Endothelial cell (in vitro differentiated cells): Measurements from ENCODE around the gene DPM2. TPM values are rescaled to one million over a fixed set of nuclear protein-coding genes. Genes with fewer than 3 reads are reported as not detected.

Source experiments
- DNase-seq: peaks from one replicate; pipeline ENCODE4 v3.0.0; 2021; ENCODE audit warnings: low spot score
- H3K27ac Mint-ChIP-seq: one replicate; pipeline ENCODE4 v1.8.0; 2021; ENCODE audit warnings: mixed read lengths, inconsistent platforms; ENCODE audit not compliant: unreplicated experiment
- H3K27me3 Mint-ChIP-seq: one replicate; pipeline ENCODE4 v1.8.0; 2021; ENCODE audit warnings: mild to moderate bottlenecking, moderate library complexity, mixed read lengths, inconsistent platforms; ENCODE audit not compliant: unreplicated experiment
- H3K36me3 Mint-ChIP-seq: one replicate; pipeline ENCODE4 v1.8.0; 2021; ENCODE audit warnings: mild to moderate bottlenecking, low read depth, mixed read lengths, inconsistent platforms; ENCODE audit not compliant: unreplicated experiment
- H3K4me1 Mint-ChIP-seq: one replicate; pipeline ENCODE4 v1.8.0; 2021; ENCODE audit warnings: mild to moderate bottlenecking, mixed read lengths, inconsistent platforms; ENCODE audit not compliant: unreplicated experiment
- H3K4me3 Mint-ChIP-seq: one replicate; pipeline ENCODE4 v1.8.0; 2021; ENCODE audit warnings: mild to moderate bottlenecking, mixed read lengths, inconsistent platforms; ENCODE audit not compliant: unreplicated experiment
- H3K9me3 Mint-ChIP-seq: one replicate; pipeline ENCODE4 v1.8.0; 2021; ENCODE audit warnings: mixed read lengths, inconsistent platforms; ENCODE audit not compliant: unreplicated experiment
- CTCF ChIP-seq: fragments of 200-600 bp; sonication (generic); IDR thresholded peaks from one replicate; pipeline ENCODE4 v1.5.0; 2021; ENCODE audit warnings: antibody characterized with exemption; ENCODE audit not compliant: unreplicated experiment
- total RNA-seq: library from RNA; stranded (reverse); fragmentation: NEBNext Ultra II Directional; extraction: Animal tissue kit (Norgen Biotek cat#: 25700); gene quantifications from one replicate; pipeline ENCODE4 v1.2.1, GENCODE V29; 2021; ENCODE audit not compliant: unreplicated experiment

DPM2 gene
- total RNA-seq, 1 donor from 2014 or later = 31.5 TPM

GRCh38 chr9:127941062-127941960 lies 3.7 kb upstream of the DPM2 start:
- peaks cover 15% of the 10 kb centered on the region for H3K4me1 Mint-ChIP-seq
- TF ChIP-seq CTCF = no peak
- H3K27me3 Mint-ChIP-seq = peaks cover 16% of the 10 kb centered on the region
- DNase-seq = no peak
- peak overlapping the region; percentile 65 for H3K4me3 Mint-ChIP-seq
- H3K27ac Mint-ChIP-seq = no peak overlapping the region
- no peaks in the 10 kb centered on the region for H3K36me3 Mint-ChIP-seq
- no peaks in the 10 kb centered on the region for H3K9me3 Mint-ChIP-seq

GRCh38 chr9:127940593-127940992 lies 2.9 kb upstream of the DPM2 start:
- Mint-ChIP-seq H3K4me1 (peaks cover 23% of the 10 kb centered on the region), H3K27me3 (peaks cover 16% of the 10 kb centered on the region), H3K9me3 (no peaks in the 10 kb centered on the region), H3K27ac (peak overlapping the region; percentile 52), H3K4me3 (no peak overlapping the region), H3K36me3 (no peaks in the 10 kb centered on the region)
- DNase-seq = no peak
- no peak for TF ChIP-seq CTCF

GRCh38 chr9:127938298-127938690 lies 640 bp upstream of the DPM2 start:
- peaks cover 27% of the 10 kb centered on the region for H3K4me1 Mint-ChIP-seq
- peak overlapping the region; percentile 65 for H3K27ac Mint-ChIP-seq
- TF ChIP-seq CTCF = no peak
- H3K4me3 Mint-ChIP-seq = peak overlapping the region; percentile 73
- peaks cover 7% of the 10 kb centered on the region for H3K36me3 Mint-ChIP-seq
- H3K9me3 Mint-ChIP-seq = no peaks in the 10 kb centered on the region
- peaks cover 17% of the 10 kb centered on the region for H3K27me3 Mint-ChIP-seq
- DNase-seq = no peak

GRCh38 chr9:127937056-127937387 lies 632 bp downstream of the DPM2 start:
- DNase-seq = no peak
- no peaks in the 10 kb centered on the region for H3K9me3 Mint-ChIP-seq
- H3K36me3 Mint-ChIP-seq = peaks cover 12% of the 10 kb centered on the region
- no peak for TF ChIP-seq CTCF
- peaks cover 11% of the 10 kb centered on the region for H3K27me3 Mint-ChIP-seq
- peak overlapping the region; percentile 96 for H3K4me3 Mint-ChIP-seq
- H3K4me1 Mint-ChIP-seq = peaks cover 24% of the 10 kb centered on the region
- H3K27ac Mint-ChIP-seq = peak overlapping the region; percentile 91

GRCh38 chr9:127936347-127936852 lies 1.3 kb downstream of the DPM2 start:
- Mint-ChIP-seq H3K4me3 (peak overlapping the region; percentile 96), H3K27me3 (peaks cover 10% of the 10 kb centered on the region), H3K36me3 (peaks cover 12% of the 10 kb centered on the region)

More at GRCh38 chr9:127936347-127936852, 1.3 kb downstream of the DPM2 start:
- H3K9me3 Mint-ChIP-seq = no peaks in the 10 kb centered on the region
- H3K4me1 Mint-ChIP-seq = peaks cover 26% of the 10 kb centered on the region
- no peak for TF ChIP-seq CTCF
- peak overlapping the region; percentile 91 for H3K27ac Mint-ChIP-seq
- no peak for DNase-seq
